Measurements from ENCODE around the gene ZRANB1. TPM values are rescaled to one million over a fixed set of nuclear protein-coding genes. Genes with fewer than 3 reads are reported as not detected.

The ZRANB1 gene
- total and polyA plus RNA-seq, 2 of the 13 experiments (the other 11 are each of a cell fraction or from before 2014, with no cell fraction given), result 10.3 to 19.6 TPM

DNA sequence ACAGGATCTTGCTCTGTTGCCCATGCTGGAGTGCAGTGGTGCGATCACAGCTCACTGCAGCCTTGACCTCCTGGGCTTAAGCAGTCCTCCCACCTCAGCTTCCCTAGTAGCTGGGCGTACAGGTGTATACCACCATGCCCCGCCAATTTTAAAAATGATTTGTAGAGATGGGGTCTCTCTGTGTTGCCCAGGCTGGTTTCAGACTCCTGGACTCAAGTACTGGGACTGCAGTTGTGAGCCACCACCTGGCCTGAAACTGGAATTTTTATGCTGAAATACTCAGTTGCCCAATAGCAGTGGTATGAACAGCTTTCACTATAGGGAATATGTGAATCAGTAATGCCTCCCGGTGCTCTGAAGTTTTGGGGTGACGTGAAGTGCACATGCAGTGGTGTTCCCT, 7.6 kb downstream of the ZRANB1 start:
- peak; percentile 54 for ATAC-seq
- H3K27ac ChIP-seq (ENCODE audit: extremely low read length, insufficient read depth, low read length), result no peak overlapping the region

More for the DNA sequence above, 7.6 kb downstream of the ZRANB1 start:
- in situ Hi-C loops (cut with HindIII; ENCODE audit: extremely low pct_ligation_motif_present, low pct_unique_long_range_greater_than_20kb), result no loop called here
- DNase-seq (ENCODE audit: low spot score) (peak; percentile 9), FAIRE-seq (no peak)
- BruUV-seq (replicated peaks), result no TSS peak
- H4K20me1 ChIP-seq (ENCODE audit: insufficient read depth, low read length), result peaks cover 33% of the 10 kb centered on the region
- intact Hi-C loops (cut with micrococcal nuclease; ENCODE audit: unreplicated experiment), result no loop called here
- peaks cover 74% of the 10 kb centered on the region for H3K79me2 ChIP-seq (ENCODE audit: insufficient read depth, low read length)
- H3K9ac ChIP-seq (ENCODE audit: insufficient read depth, low read depth, low read length), result no peak overlapping the region
- H3K27me3 ChIP-seq (ENCODE audit: control insufficient read depth in 1 of 2, insufficient read depth in 2 of 2, low read length in 2 of 2), result no peaks in the 10 kb centered on the region; a peak in 1 of 5 replicates
- no peaks in the 10 kb centered on the region for H3K9me3 ChIP-seq (ENCODE audit: low read length)
- H3K36me3 ChIP-seq (replicated peaks in 1 of 2; ENCODE audit: control insufficient read depth in 1 of 2, insufficient read depth in 2 of 2, low read length in 2 of 2), result peaks cover 7 to 26% of the 10 kb centered on the region in 2 experiments; a peak in 4 of 5 replicates
- ChIA-PET POLR2A (no interaction called here), CTCF (ENCODE audit: low intra/inter-chr PET ratio, low total read pairs) (no interaction called here)
- TF ChIP-seq, protein P1, sequence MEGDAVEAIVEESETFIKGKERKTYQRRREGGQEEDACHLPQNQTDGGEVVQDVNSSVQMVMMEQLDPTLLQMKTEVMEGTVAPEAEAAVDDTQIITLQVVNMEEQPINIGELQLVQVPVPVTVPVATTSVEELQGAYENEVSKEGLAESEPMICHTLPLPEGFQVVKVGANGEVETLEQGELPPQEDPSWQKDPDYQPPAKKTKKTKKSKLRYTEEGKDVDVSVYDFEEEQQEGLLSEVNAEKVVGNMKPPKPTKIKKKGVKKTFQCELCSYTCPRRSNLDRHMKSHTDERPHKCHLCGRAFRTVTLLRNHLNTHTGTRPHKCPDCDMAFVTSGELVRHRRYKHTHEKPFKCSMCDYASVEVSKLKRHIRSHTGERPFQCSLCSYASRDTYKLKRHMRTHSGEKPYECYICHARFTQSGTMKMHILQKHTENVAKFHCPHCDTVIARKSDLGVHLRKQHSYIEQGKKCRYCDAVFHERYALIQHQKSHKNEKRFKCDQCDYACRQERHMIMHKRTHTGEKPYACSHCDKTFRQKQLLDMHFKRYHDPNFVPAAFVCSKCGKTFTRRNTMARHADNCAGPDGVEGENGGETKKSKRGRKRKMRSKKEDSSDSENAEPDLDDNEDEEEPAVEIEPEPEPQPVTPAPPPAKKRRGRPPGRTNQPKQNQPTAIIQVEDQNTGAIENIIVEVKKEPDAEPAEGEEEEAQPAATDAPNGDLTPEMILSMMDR (CRISPR knock-in tag; IDR thresholded peaks at IDR 0.05), result 0 out of 2 replicates have a peak, but pooled peaks have one; percentile 5
- TF ChIP-seq, protein P2, sequence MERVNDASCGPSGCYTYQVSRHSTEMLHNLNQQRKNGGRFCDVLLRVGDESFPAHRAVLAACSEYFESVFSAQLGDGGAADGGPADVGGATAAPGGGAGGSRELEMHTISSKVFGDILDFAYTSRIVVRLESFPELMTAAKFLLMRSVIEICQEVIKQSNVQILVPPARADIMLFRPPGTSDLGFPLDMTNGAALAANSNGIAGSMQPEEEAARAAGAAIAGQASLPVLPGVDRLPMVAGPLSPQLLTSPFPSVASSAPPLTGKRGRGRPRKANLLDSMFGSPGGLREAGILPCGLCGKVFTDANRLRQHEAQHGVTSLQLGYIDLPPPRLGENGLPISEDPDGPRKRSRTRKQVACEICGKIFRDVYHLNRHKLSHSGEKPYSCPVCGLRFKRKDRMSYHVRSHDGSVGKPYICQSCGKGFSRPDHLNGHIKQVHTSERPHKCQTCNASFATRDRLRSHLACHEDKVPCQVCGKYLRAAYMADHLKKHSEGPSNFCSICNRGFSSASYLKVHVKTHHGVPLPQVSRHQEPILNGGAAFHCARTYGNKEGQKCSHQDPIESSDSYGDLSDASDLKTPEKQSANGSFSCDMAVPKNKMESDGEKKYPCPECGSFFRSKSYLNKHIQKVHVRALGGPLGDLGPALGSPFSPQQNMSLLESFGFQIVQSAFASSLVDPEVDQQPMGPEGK (CRISPR knock-in tag; IDR thresholded peaks at IDR 0.05), result no peak
- TF ChIP-seq, protein P3, sequence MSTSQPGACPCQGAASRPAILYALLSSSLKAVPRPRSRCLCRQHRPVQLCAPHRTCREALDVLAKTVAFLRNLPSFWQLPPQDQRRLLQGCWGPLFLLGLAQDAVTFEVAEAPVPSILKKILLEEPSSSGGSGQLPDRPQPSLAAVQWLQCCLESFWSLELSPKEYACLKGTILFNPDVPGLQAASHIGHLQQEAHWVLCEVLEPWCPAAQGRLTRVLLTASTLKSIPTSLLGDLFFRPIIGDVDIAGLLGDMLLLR (CRISPR knock-in tag; IDR thresholded peaks at IDR 0.05), result no peak
- TF ChIP-seq ZNF121 (CRISPR knock-in tag; IDR thresholded peaks at IDR 0.05), result peak; percentile 89
- TF ChIP-seq, protein P4, sequence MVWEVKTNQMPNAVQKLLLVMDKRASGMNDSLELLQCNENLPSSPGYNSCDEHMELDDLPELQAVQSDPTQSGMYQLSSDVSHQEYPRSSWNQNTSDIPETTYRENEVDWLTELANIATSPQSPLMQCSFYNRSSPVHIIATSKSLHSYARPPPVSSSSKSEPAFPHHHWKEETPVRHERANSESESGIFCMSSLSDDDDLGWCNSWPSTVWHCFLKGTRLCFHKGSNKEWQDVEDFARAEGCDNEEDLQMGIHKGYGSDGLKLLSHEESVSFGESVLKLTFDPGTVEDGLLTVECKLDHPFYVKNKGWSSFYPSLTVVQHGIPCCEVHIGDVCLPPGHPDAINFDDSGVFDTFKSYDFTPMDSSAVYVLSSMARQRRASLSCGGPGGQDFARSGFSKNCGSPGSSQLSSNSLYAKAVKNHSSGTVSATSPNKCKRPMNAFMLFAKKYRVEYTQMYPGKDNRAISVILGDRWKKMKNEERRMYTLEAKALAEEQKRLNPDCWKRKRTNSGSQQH (CRISPR knock-in tag; IDR thresholded peaks at IDR 0.05; ENCODE audit: low read depth), result no peak
- peak; percentile 51; the same call in 1 of the 2 replicates for TF ChIP-seq CEBPB (IDR thresholded peaks at IDR 0.05; ENCODE audit: borderline replicate concordance, low read depth, low read length)
- 98% methylated on average over 5 of the region's 5 CpGs for WGBS (ENCODE audit: low lambda C conversion rate)
- peaks cover 13% of the 10 kb centered on the region for H3K4me1 ChIP-seq (ENCODE audit: insufficient read depth, low read length)
- no peak overlapping the region for H3K4me2 ChIP-seq (ENCODE audit: low read depth, low read length)
- no peak overlapping the region for H2AFZ ChIP-seq (ENCODE audit: low read length)
- no peak overlapping the region for H3K4me3 ChIP-seq (replicated peaks in 1 of 3; ENCODE audit: insufficient read depth in 1 of 3, low read depth in 2 of 3, low read length in 3 of 3)

Measured in HepG2 (cell line).